IMR-90 (cell line): Measurements from ENCODE around the gene CELSR1. TPM values are rescaled to one million over a fixed set of nuclear protein-coding genes. Genes with fewer than 3 reads are reported as not detected.
A peak's percentile ranks its signal among the peaks of the same experiment; 100 is the strongest.

Experiments
- ATAC-seq: fragments of 200-7000 bp; cut with Tn5 transposase; 2 replicates; pipeline ENCODE4 v1.9.1; 2020; ENCODE audit warnings: low read depth, mild to moderate bottlenecking, moderate library complexity
- BruUV-seq: library from RNA; stranded (reverse); fragments of 400-500 nt; replicated peaks from 2 replicates; lab custom pipeline; 2021; lab: Mats Ljungman, UMichigan
- CTCF ChIA-PET: fragments of 300-600 bp; formaldehyde crosslinking; extraction: SDS; loops from one replicate; lab custom pipeline; 2021; ENCODE audit warnings: antibody characterized with exemption; lab: Yijun Ruan, JAX
- POLR2A ChIA-PET: fragments of 300-600 bp; sonication (Branson Sonifier 250); formaldehyde crosslinking; loops from one replicate; lab custom pipeline; 2022; ENCODE audit warnings: antibody characterized with exemption; ENCODE audit not compliant: unreplicated experiment; lab: Charles Lee
- DNase-seq: peaks from one replicate; pipeline ENCODE4 v3.0.0; 2013
- H2AFZ ChIP-seq: replicated peaks from 2 replicates; pipeline ENCODE3; 2013; ENCODE audit warnings: low read length, mild to moderate bottlenecking; ENCODE audit not compliant: poor library complexity
- H2AK5ac ChIP-seq: 2 replicates; pipeline ENCODE4 v1.6.1; 2013; ENCODE audit warnings: low read depth, low read length, inconsistent platforms
- H2AK9ac ChIP-seq: replicated peaks from 2 replicates; pipeline ENCODE3; 2013; ENCODE audit warnings: mild to moderate bottlenecking, low read depth, low read length, moderate library complexity; ENCODE audit not compliant: poor library complexity
- H2BK120ac ChIP-seq: 2 replicates; pipeline ENCODE4 v1.6.1; 2013; ENCODE audit warnings: low read depth, low read length, inconsistent platforms
- H2BK15ac ChIP-seq: 3 replicates; pipeline ENCODE4 v1.6.1; 2013; ENCODE audit warnings: low read depth, low read length, inconsistent platforms
- H2BK20ac ChIP-seq: 2 replicates; pipeline ENCODE4 v1.6.1; 2013; ENCODE audit warnings: low read depth, mild to moderate bottlenecking, inconsistent platforms, low read length, moderate library complexity
- H2BK5ac ChIP-seq: 2 replicates; pipeline ENCODE4 v1.6.1; 2013; ENCODE audit warnings: mild to moderate bottlenecking, low read depth, low read length, inconsistent platforms; ENCODE audit not compliant: poor library complexity, severe bottlenecking
- H3K14ac ChIP-seq: replicated peaks from 2 replicates; pipeline ENCODE4 v1.6.1; 2013; ENCODE audit warnings: low read depth, low read length, inconsistent platforms
- H3K18ac ChIP-seq: 2 replicates; pipeline ENCODE4 v1.6.1; 2013; ENCODE audit warnings: low read depth, low read length, control low read depth
- H3K23ac ChIP-seq: 2 replicates; pipeline ENCODE4 v1.6.1; 2013; ENCODE audit warnings: low read depth, low read length, inconsistent platforms
- H3K27ac ChIP-seq: 2 replicates; pipeline ENCODE4 v1.5.1; 2013; ENCODE audit warnings: mild to moderate bottlenecking, control low read depth, low read length; ENCODE audit not compliant: insufficient read depth
- H3K27me3 ChIP-seq: 2 replicates; pipeline ENCODE4 v1.6.1; 2013; ENCODE audit warnings: low read length; ENCODE audit not compliant: control insufficient read depth, insufficient read depth
- H3K36me3 ChIP-seq: 2 replicates; pipeline ENCODE4 v1.6.1; 2013; ENCODE audit warnings: low read length, mixed read lengths; ENCODE audit not compliant: control insufficient read depth, insufficient read depth
- H3K4ac ChIP-seq: 2 replicates; pipeline ENCODE4 v1.6.1; 2013; ENCODE audit warnings: low read depth, low read length, inconsistent platforms
- H3K4me1 ChIP-seq: 2 replicates; pipeline ENCODE4 v1.6.1; 2013; ENCODE audit warnings: low read length, mixed read lengths; ENCODE audit not compliant: control insufficient read depth, insufficient read depth
- H3K4me2 ChIP-seq: 2 replicates; pipeline ENCODE4 v1.6.1; 2013; ENCODE audit warnings: low read depth, mild to moderate bottlenecking, control low read depth, low read length, moderate library complexity
- H3K4me3 ChIP-seq: 2 replicates; pipeline ENCODE4 v1.5.1; 2013; ENCODE audit warnings: low read depth, mild to moderate bottlenecking, control low read depth, low read length, moderate library complexity; ENCODE audit not compliant: insufficient read depth
- H3K56ac ChIP-seq: 2 replicates; pipeline ENCODE4 v1.6.1; 2013; ENCODE audit warnings: low read length, inconsistent platforms; ENCODE audit not compliant: insufficient read depth; ENCODE audit errors: extremely low read depth
- H3K79me1 ChIP-seq, 2 experiments: 2 replicates each; pipeline ENCODE4 v1.6.1; 2013; ENCODE audit warnings: low read length in 2 of 2, inconsistent platforms in 1 of 2, low read depth in 1 of 2
- H3K9ac ChIP-seq: 2 replicates; pipeline ENCODE4 v1.6.1; 2013; ENCODE audit warnings: low read depth, low read length, control low read depth
- H3K9me1 ChIP-seq: 2 replicates; pipeline ENCODE4 v1.6.1; 2013; ENCODE audit warnings: low read length, inconsistent platforms; ENCODE audit not compliant: insufficient read depth
- H3K9me3 ChIP-seq: 2 replicates; pipeline ENCODE4 v1.6.1; 2013; ENCODE audit warnings: low read length; ENCODE audit not compliant: control insufficient read depth, insufficient read depth
- H4K20me1 ChIP-seq: 2 replicates; pipeline ENCODE4 v1.6.1; 2013; ENCODE audit warnings: low read length, inconsistent platforms; ENCODE audit not compliant: insufficient read depth
- H4K5ac ChIP-seq: 2 replicates; pipeline ENCODE4 v1.6.1; 2013; ENCODE audit warnings: mild to moderate bottlenecking, low read depth, low read length, control low read depth
- H4K8ac ChIP-seq, 2 experiments: 2 replicates each; pipeline ENCODE4 v1.6.1; 2013; ENCODE audit warnings: low read depth in 2 of 2, low read length in 2 of 2, control low read depth in 1 of 2, inconsistent platforms in 1 of 2
- H4K91ac ChIP-seq: 2 replicates; pipeline ENCODE4 v1.6.1; 2013; ENCODE audit warnings: low read depth, low read length, inconsistent platforms; ENCODE audit not compliant: insufficient read depth
- BHLHE40 ChIP-seq: fragments of 150-350 bp; IDR thresholded peaks from 2 replicates; pipeline ENCODE4 v1.6.1; 2016; ENCODE audit warnings: mild to moderate bottlenecking, low read depth, low read length
- CEBPB ChIP-seq: IDR thresholded peaks from 2 replicates; pipeline ENCODE4 v1.6.1; 2012; ENCODE audit warnings: low read depth, low read length, improper control_type of control experiment
- CHD1 ChIP-seq: IDR thresholded peaks from 2 replicates; pipeline ENCODE4 v1.6.1; 2012; ENCODE audit warnings: low read depth, low read length, improper control_type of control experiment
- ELK1 ChIP-seq: fragments of 150-350 bp; IDR thresholded peaks from 2 replicates; pipeline ENCODE4 v1.6.1; 2016; ENCODE audit warnings: low read depth, mild to moderate bottlenecking, low read length, moderate library complexity, borderline replicate concordance
- FOS ChIP-seq: fragments of 150-350 bp; IDR thresholded peaks from 2 replicates; pipeline ENCODE4 v1.6.1; 2016; ENCODE audit warnings: low read depth, low read length
- MAFK ChIP-seq: IDR thresholded peaks from 2 replicates; pipeline ENCODE4 v1.6.1; 2012; ENCODE audit warnings: low read depth, low read length, improper control_type of control experiment
- MAZ ChIP-seq: IDR thresholded peaks from 2 replicates; pipeline ENCODE4 v1.6.1; 2012; ENCODE audit warnings: low read depth, mild to moderate bottlenecking, low read length, improper control_type of control experiment, moderate library complexity, borderline replicate concordance
- MXI1 ChIP-seq: IDR thresholded peaks from 2 replicates; pipeline ENCODE4 v1.6.1; 2012; ENCODE audit warnings: low read depth, mild to moderate bottlenecking, low read length, moderate library complexity, borderline replicate concordance
- NFE2L2 ChIP-seq: fragments of 150-350 bp; IDR thresholded peaks from 2 replicates; pipeline ENCODE4 v1.6.1; 2016; ENCODE audit warnings: low read depth, mild to moderate bottlenecking, low read length
- POLR2A ChIP-seq: IDR thresholded peaks from 2 replicates; pipeline ENCODE4 v1.6.1; 2012; ENCODE audit warnings: mild to moderate bottlenecking, low read depth, low read length
- RAD21 ChIP-seq: IDR thresholded peaks from 2 replicates; pipeline ENCODE4 v1.6.1; 2012; ENCODE audit warnings: low read length, improper control_type of control experiment
- RCOR1 ChIP-seq: IDR thresholded peaks from 2 replicates; pipeline ENCODE4 v1.6.1; 2012; ENCODE audit warnings: mild to moderate bottlenecking, low read length, improper control_type of control experiment; ENCODE audit not compliant: insufficient replicate concordance
- RFX5 ChIP-seq: IDR thresholded peaks from 2 replicates; pipeline ENCODE4 v1.8.0; 2012; ENCODE audit warnings: low read depth, mild to moderate bottlenecking, low read length, moderate library complexity
- SMC3 ChIP-seq: fragments of 150-350 bp; IDR thresholded peaks from 2 replicates; pipeline ENCODE4 v1.6.1; 2016; ENCODE audit warnings: low read depth, mild to moderate bottlenecking, antibody characterized with exemption, low read length, moderate library complexity
- WGBS, 2 experiments: methylation state at CpG; one replicate each; pipeline versions ENCODE4 v1.1.5 to v1.1.7; 2013; ENCODE audit warnings: missing lambda C conversion rate in 2 of 2; ENCODE audit not compliant: insufficient read length in 1 of 2; ENCODE audit errors: extremely low coverage in 2 of 2; 5-methylcytosine and 5-hydroxymethylcytosine counted together
- dilution Hi-C: fragments of 300-500 bp; cut with HindIII; formaldehyde crosslinking; loops from one replicate; pipeline ENCODE4 v1.14.3; 2018; ENCODE audit warnings: low sequenced_read_pairs; ENCODE audit not compliant: unreplicated experiment
- in situ Hi-C: fragments of 300-500 bp; cut with MboI; formaldehyde crosslinking; loops from 3 replicates; pipeline ENCODE4 v1.14.3; 2019; ENCODE audit warnings: low sequenced_read_pairs, inconsistent platforms, mixed read lengths
- intact Hi-C: fragments of 100-400 bp; cut with micrococcal nuclease; formaldehyde crosslinking; loops from 2 replicates; pipeline ENCODE4 v1.10.0; 2022
- polyA plus RNA-seq, 3 experiments: library from polyadenylated mRNA; depleted of rRNA; stranded (reverse); fragments of >200 nt; gene quantifications; 2 replicates each; pipeline ENCODE4 v1.2.3, GENCODE V29; 2012; ENCODE audit warnings: low replicate concordance in 1 of 3
- total RNA-seq: library from RNA; depleted of rRNA; stranded (reverse); fragments of >200 nt; gene quantifications from 2 replicates; pipeline ENCODE4 v1.2.3, GENCODE V29; 2012
- TF ChIP-seq, protein P1 (sequence below): fragments of 150-350 bp; IDR thresholded peaks from 2 replicates; pipeline ENCODE4 v1.6.1; 2017; ENCODE audit warnings: mild to moderate bottlenecking, antibody characterized with exemption, low read length, low read depth
- TF ChIP-seq, protein P2 (sequence below): conservative IDR thresholded peaks from 2 replicates; pipeline ENCODE4 v1.5.1; 2012; ENCODE audit warnings: mild to moderate bottlenecking, low read depth, low read length, improper control_type of control experiment

The CELSR1 gene
- total and polyA plus RNA-seq, 2 of the 4 experiments (the other 2 are of a cell fraction): 0.36 to 0.82 TPM

DNA sequence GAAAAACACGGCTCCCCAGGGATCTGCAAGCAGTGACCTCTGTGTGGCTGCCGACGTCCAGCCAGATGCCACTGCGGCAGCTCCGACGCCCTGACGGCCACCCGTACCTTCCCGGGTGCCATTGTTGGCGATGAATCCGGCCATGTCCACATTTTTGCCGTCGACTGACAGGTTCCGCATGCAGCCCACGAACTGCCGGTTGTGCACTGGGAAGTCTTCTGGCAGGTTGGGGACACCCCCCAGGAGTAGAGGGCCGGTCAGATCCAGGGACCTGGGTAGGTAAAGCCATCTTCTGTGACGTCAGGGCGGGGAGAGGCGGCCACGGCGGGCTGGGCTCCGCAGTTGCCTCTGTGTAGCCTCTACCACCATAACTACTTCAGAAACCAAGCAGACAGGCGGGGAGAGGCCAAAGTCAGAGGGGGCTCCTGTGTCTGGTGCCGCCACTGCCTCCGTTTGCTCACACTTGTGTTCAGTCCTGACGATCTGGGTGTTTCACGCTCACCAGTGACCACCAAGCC lies 127.1 kb downstream of the CELSR1 start:
- Histone ChIP-seq H2BK15ac (no peak overlapping the region), H3K9me1 (no peaks in the 10 kb centered on the region), H2AK9ac (peak overlapping the region; percentile 37), H3K56ac (no peak overlapping the region), H3K18ac (no peak overlapping the region), H3K23ac (no peak overlapping the region), H4K91ac (no peak overlapping the region), H2BK120ac (no peak overlapping the region), H2BK20ac (no peak overlapping the region), H2BK5ac (no peak overlapping the region), H3K79me1 (no peaks in the 10 kb centered on the region), H3K4me2 (no peak overlapping the region), H3K4ac (no peak overlapping the region), H2AFZ (no peak overlapping the region), H3K36me3 (no peaks in the 10 kb centered on the region), H3K27me3 (peaks cover 25% of the 10 kb centered on the region), H3K4me1 (no peaks in the 10 kb centered on the region), H4K5ac (no peak overlapping the region), H4K20me1 (no peaks in the 10 kb centered on the region), H3K9ac (no peak overlapping the region), H4K8ac (no peak overlapping the region), H3K14ac (no peak overlapping the region), H2AK5ac (no peak overlapping the region), H3K9me3 (no peaks in the 10 kb centered on the region), H3K4me3 (no peak overlapping the region), H3K27ac (no peak overlapping the region)
- ChIA-PET CTCF (no interaction called here), POLR2A (no interaction called here)
- TF ChIP-seq SMC3: no peak
- no peak for TF ChIP-seq NFE2L2
- no peak for TF ChIP-seq CHD1
- no peak for TF ChIP-seq RFX5
- TF ChIP-seq MAZ: no peak
- TF ChIP-seq FOS: no peak
- no peak for TF ChIP-seq POLR2A
- TF ChIP-seq RCOR1: no peak
- TF ChIP-seq BHLHE40: no peak
- no peak for TF ChIP-seq CEBPB
- TF ChIP-seq ELK1: no peak
- TF ChIP-seq, protein P1, sequence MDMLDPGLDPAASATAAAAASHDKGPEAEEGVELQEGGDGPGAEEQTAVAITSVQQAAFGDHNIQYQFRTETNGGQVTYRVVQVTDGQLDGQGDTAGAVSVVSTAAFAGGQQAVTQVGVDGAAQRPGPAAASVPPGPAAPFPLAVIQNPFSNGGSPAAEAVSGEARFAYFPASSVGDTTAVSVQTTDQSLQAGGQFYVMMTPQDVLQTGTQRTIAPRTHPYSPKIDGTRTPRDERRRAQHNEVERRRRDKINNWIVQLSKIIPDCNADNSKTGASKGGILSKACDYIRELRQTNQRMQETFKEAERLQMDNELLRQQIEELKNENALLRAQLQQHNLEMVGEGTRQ: no peak
- no peak for TF ChIP-seq MXI1
- TF ChIP-seq MAFK: no peak
- no peak for TF ChIP-seq RAD21
- TF ChIP-seq, protein P2, sequence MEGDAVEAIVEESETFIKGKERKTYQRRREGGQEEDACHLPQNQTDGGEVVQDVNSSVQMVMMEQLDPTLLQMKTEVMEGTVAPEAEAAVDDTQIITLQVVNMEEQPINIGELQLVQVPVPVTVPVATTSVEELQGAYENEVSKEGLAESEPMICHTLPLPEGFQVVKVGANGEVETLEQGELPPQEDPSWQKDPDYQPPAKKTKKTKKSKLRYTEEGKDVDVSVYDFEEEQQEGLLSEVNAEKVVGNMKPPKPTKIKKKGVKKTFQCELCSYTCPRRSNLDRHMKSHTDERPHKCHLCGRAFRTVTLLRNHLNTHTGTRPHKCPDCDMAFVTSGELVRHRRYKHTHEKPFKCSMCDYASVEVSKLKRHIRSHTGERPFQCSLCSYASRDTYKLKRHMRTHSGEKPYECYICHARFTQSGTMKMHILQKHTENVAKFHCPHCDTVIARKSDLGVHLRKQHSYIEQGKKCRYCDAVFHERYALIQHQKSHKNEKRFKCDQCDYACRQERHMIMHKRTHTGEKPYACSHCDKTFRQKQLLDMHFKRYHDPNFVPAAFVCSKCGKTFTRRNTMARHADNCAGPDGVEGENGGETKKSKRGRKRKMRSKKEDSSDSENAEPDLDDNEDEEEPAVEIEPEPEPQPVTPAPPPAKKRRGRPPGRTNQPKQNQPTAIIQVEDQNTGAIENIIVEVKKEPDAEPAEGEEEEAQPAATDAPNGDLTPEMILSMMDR: no peak
- in situ Hi-C loops: no loop called here
- dilution Hi-C loops: no loop called here
- intact Hi-C loops: no loop called here
- 88% methylated on average over 23 of the region's 28 CpGs; no CpG with 5 or more reads in 1 of the 2 experiments for WGBS, 2 experiments
- DNase-seq: no peak
- BruUV-seq: no TSS peak
- ATAC-seq: no peak
